Natural killer cell treated with Interleukin-12 subunit alpha and Interleukin-12 subunit beta and Interleukin-15 and Interleukin-18, amount 100 ng/mL, for 72 hours (primary cell): ENCODE data around the gene DLEU7. TPM values are rescaled to one million over a fixed set of nuclear protein-coding genes. Genes with fewer than 3 reads are reported as not detected.

ENCODE experiments used
- total RNA-seq, 2 donors: library from RNA; stranded (reverse); gene quantifications; one replicate each; pipeline ENCODE4 v1.2.3, GENCODE V29; 2022

Gene DLEU7
- total RNA-seq, 2 donors from 2014 or later: not detected

Other genes starting within 250 kb of the DLEU7 start
- gene RNASEH2B, start 66.1 kb upstream of the DLEU7 start, total RNA-seq: 10 to 100 TPM; 33.3 to 64.2 TPM